IMR-90 (cell line): ENCODE results near the gene RMDN2. TPM values are rescaled to one million over a fixed set of nuclear protein-coding genes. Genes with fewer than 3 reads are reported as not detected.

Source experiments
- ATAC-seq: fragments of 200-7000 bp; cut with Tn5 transposase; 2 replicates; pipeline ENCODE4 v1.9.1; 2020; ENCODE audit warnings: low read depth, mild to moderate bottlenecking, moderate library complexity
- Bru-seq: library from RNA; stranded (reverse); fragments of 400-500 nt; gene quantifications from one replicate; lab custom pipeline; 2021; lab: Mats Ljungman, UMichigan
- BruChase-seq, 2 experiments: library from RNA; stranded (reverse); fragments of 400-500 nt; gene quantifications; one replicate each; lab custom pipeline; 2021; lab: Mats Ljungman, UMichigan
- BruUV-seq: library from RNA; stranded (reverse); fragments of 400-500 nt; replicated peaks from 2 replicates; lab custom pipeline; 2021; lab: Mats Ljungman, UMichigan
- CTCF ChIA-PET: fragments of 300-600 bp; formaldehyde crosslinking; extraction: SDS; loops from one replicate; lab custom pipeline; 2021; ENCODE audit warnings: antibody characterized with exemption; lab: Yijun Ruan, JAX
- POLR2A ChIA-PET: fragments of 300-600 bp; sonication (Branson Sonifier 250); formaldehyde crosslinking; loops from one replicate; lab custom pipeline; 2022; ENCODE audit warnings: antibody characterized with exemption; ENCODE audit not compliant: unreplicated experiment; lab: Charles Lee
- DNase-seq: peaks from one replicate; pipeline ENCODE4 v3.0.0; 2013
- H2AFZ ChIP-seq: replicated peaks from 2 replicates; pipeline ENCODE3; 2013; ENCODE audit warnings: low read length, mild to moderate bottlenecking; ENCODE audit not compliant: poor library complexity
- H2AK5ac ChIP-seq: 2 replicates; pipeline ENCODE4 v1.6.1; 2013; ENCODE audit warnings: low read depth, low read length, inconsistent platforms
- H2AK9ac ChIP-seq: replicated peaks from 2 replicates; pipeline ENCODE3; 2013; ENCODE audit warnings: mild to moderate bottlenecking, low read depth, low read length, moderate library complexity; ENCODE audit not compliant: poor library complexity
- H2BK120ac ChIP-seq: 2 replicates; pipeline ENCODE4 v1.6.1; 2013; ENCODE audit warnings: low read depth, low read length, inconsistent platforms
- H2BK15ac ChIP-seq: 3 replicates; pipeline ENCODE4 v1.6.1; 2013; ENCODE audit warnings: low read depth, low read length, inconsistent platforms
- H2BK20ac ChIP-seq: 2 replicates; pipeline ENCODE4 v1.6.1; 2013; ENCODE audit warnings: low read depth, mild to moderate bottlenecking, inconsistent platforms, low read length, moderate library complexity
- H2BK5ac ChIP-seq: 2 replicates; pipeline ENCODE4 v1.6.1; 2013; ENCODE audit warnings: mild to moderate bottlenecking, low read depth, low read length, inconsistent platforms; ENCODE audit not compliant: poor library complexity, severe bottlenecking
- H3K14ac ChIP-seq: replicated peaks from 2 replicates; pipeline ENCODE4 v1.6.1; 2013; ENCODE audit warnings: low read depth, low read length, inconsistent platforms
- H3K18ac ChIP-seq: 2 replicates; pipeline ENCODE4 v1.6.1; 2013; ENCODE audit warnings: low read depth, low read length, control low read depth
- H3K23ac ChIP-seq: 2 replicates; pipeline ENCODE4 v1.6.1; 2013; ENCODE audit warnings: low read depth, low read length, inconsistent platforms
- H3K27ac ChIP-seq: 2 replicates; pipeline ENCODE4 v1.5.1; 2013; ENCODE audit warnings: mild to moderate bottlenecking, control low read depth, low read length; ENCODE audit not compliant: insufficient read depth
- H3K27me3 ChIP-seq: 2 replicates; pipeline ENCODE4 v1.6.1; 2013; ENCODE audit warnings: low read length; ENCODE audit not compliant: control insufficient read depth, insufficient read depth
- H3K36me3 ChIP-seq: 2 replicates; pipeline ENCODE4 v1.6.1; 2013; ENCODE audit warnings: low read length, mixed read lengths; ENCODE audit not compliant: control insufficient read depth, insufficient read depth
- H3K4ac ChIP-seq: 2 replicates; pipeline ENCODE4 v1.6.1; 2013; ENCODE audit warnings: low read depth, low read length, inconsistent platforms
- H3K4me1 ChIP-seq: 2 replicates; pipeline ENCODE4 v1.6.1; 2013; ENCODE audit warnings: low read length, mixed read lengths; ENCODE audit not compliant: control insufficient read depth, insufficient read depth
- H3K4me2 ChIP-seq: 2 replicates; pipeline ENCODE4 v1.6.1; 2013; ENCODE audit warnings: low read depth, mild to moderate bottlenecking, control low read depth, low read length, moderate library complexity
- H3K4me3 ChIP-seq: 2 replicates; pipeline ENCODE4 v1.5.1; 2013; ENCODE audit warnings: low read depth, mild to moderate bottlenecking, control low read depth, low read length, moderate library complexity; ENCODE audit not compliant: insufficient read depth
- H3K56ac ChIP-seq: 2 replicates; pipeline ENCODE4 v1.6.1; 2013; ENCODE audit warnings: low read length, inconsistent platforms; ENCODE audit not compliant: insufficient read depth; ENCODE audit errors: extremely low read depth
- H3K79me1 ChIP-seq, 2 experiments: 2 replicates each; pipeline ENCODE4 v1.6.1; 2013; ENCODE audit warnings: low read length in 2 of 2, inconsistent platforms in 1 of 2, low read depth in 1 of 2
- H3K9ac ChIP-seq: 2 replicates; pipeline ENCODE4 v1.6.1; 2013; ENCODE audit warnings: low read depth, low read length, control low read depth
- H3K9me1 ChIP-seq: 2 replicates; pipeline ENCODE4 v1.6.1; 2013; ENCODE audit warnings: low read length, inconsistent platforms; ENCODE audit not compliant: insufficient read depth
- H3K9me3 ChIP-seq: 2 replicates; pipeline ENCODE4 v1.6.1; 2013; ENCODE audit warnings: low read length; ENCODE audit not compliant: control insufficient read depth, insufficient read depth
- H4K20me1 ChIP-seq: 2 replicates; pipeline ENCODE4 v1.6.1; 2013; ENCODE audit warnings: low read length, inconsistent platforms; ENCODE audit not compliant: insufficient read depth
- H4K5ac ChIP-seq: 2 replicates; pipeline ENCODE4 v1.6.1; 2013; ENCODE audit warnings: mild to moderate bottlenecking, low read depth, low read length, control low read depth
- H4K8ac ChIP-seq, 2 experiments: 2 replicates each; pipeline ENCODE4 v1.6.1; 2013; ENCODE audit warnings: low read depth in 2 of 2, low read length in 2 of 2, control low read depth in 1 of 2, inconsistent platforms in 1 of 2
- H4K91ac ChIP-seq: 2 replicates; pipeline ENCODE4 v1.6.1; 2013; ENCODE audit warnings: low read depth, low read length, inconsistent platforms; ENCODE audit not compliant: insufficient read depth
- BHLHE40 ChIP-seq: fragments of 150-350 bp; IDR thresholded peaks from 2 replicates; pipeline ENCODE4 v1.6.1; 2016; ENCODE audit warnings: mild to moderate bottlenecking, low read depth, low read length
- CEBPB ChIP-seq: IDR thresholded peaks from 2 replicates; pipeline ENCODE4 v1.6.1; 2012; ENCODE audit warnings: low read depth, low read length, improper control_type of control experiment
- CHD1 ChIP-seq: IDR thresholded peaks from 2 replicates; pipeline ENCODE4 v1.6.1; 2012; ENCODE audit warnings: low read depth, low read length, improper control_type of control experiment
- MAFK ChIP-seq: IDR thresholded peaks from 2 replicates; pipeline ENCODE4 v1.6.1; 2012; ENCODE audit warnings: low read depth, low read length, improper control_type of control experiment
- MAZ ChIP-seq: IDR thresholded peaks from 2 replicates; pipeline ENCODE4 v1.6.1; 2012; ENCODE audit warnings: low read depth, mild to moderate bottlenecking, low read length, improper control_type of control experiment, moderate library complexity, borderline replicate concordance
- NFE2L2 ChIP-seq: fragments of 150-350 bp; IDR thresholded peaks from 2 replicates; pipeline ENCODE4 v1.6.1; 2016; ENCODE audit warnings: low read depth, mild to moderate bottlenecking, low read length
- POLR2A ChIP-seq: IDR thresholded peaks from 2 replicates; pipeline ENCODE4 v1.6.1; 2012; ENCODE audit warnings: mild to moderate bottlenecking, low read depth, low read length
- USF2 ChIP-seq: fragments of 150-350 bp; IDR thresholded peaks from 2 replicates; pipeline ENCODE4 v1.6.1; 2017; ENCODE audit warnings: mild to moderate bottlenecking, antibody characterized with exemption, low read length, low read depth
- WGBS, 2 experiments: methylation state at CpG; one replicate each; pipeline versions ENCODE4 v1.1.5 to v1.1.7; 2013; ENCODE audit warnings: missing lambda C conversion rate in 2 of 2; ENCODE audit not compliant: insufficient read length in 1 of 2; ENCODE audit errors: extremely low coverage in 2 of 2; 5-methylcytosine and 5-hydroxymethylcytosine counted together
- dilution Hi-C: fragments of 300-500 bp; cut with HindIII; formaldehyde crosslinking; loops from one replicate; pipeline ENCODE4 v1.14.3; 2018; ENCODE audit warnings: low sequenced_read_pairs; ENCODE audit not compliant: unreplicated experiment
- in situ Hi-C: fragments of 300-500 bp; cut with MboI; formaldehyde crosslinking; loops from 3 replicates; pipeline ENCODE4 v1.14.3; 2019; ENCODE audit warnings: low sequenced_read_pairs, inconsistent platforms, mixed read lengths
- intact Hi-C: fragments of 100-400 bp; cut with micrococcal nuclease; formaldehyde crosslinking; loops from 2 replicates; pipeline ENCODE4 v1.10.0; 2022
- long read RNA-seq: library from polyadenylated mRNA; unstranded; transcript quantifications from one replicate; pipeline ENCODE4 v2.0.0, GENCODE V29; 2021; ENCODE audit not compliant: unreplicated experiment
- polyA plus RNA-seq, 3 experiments: library from polyadenylated mRNA; depleted of rRNA; stranded (reverse); fragments of >200 nt; gene quantifications; 2 replicates each; pipeline ENCODE4 v1.2.3, GENCODE V29; 2012; ENCODE audit warnings: low replicate concordance in 1 of 3
- total RNA-seq: library from RNA; depleted of rRNA; stranded (reverse); fragments of >200 nt; gene quantifications from 2 replicates; pipeline ENCODE4 v1.2.3, GENCODE V29; 2012; rRNA removed
- TF ChIP-seq, protein P1 (sequence below): conservative IDR thresholded peaks from 2 replicates; pipeline ENCODE4 v1.5.1; 2012; ENCODE audit warnings: mild to moderate bottlenecking, low read depth, low read length, improper control_type of control experiment
- TF ChIP-seq, protein P2 (sequence below): fragments of 150-350 bp; IDR thresholded peaks from 2 replicates; pipeline ENCODE4 v1.6.1; 2016; ENCODE audit warnings: low read depth, mild to moderate bottlenecking, low read length, moderate library complexity, borderline replicate concordance

The RMDN2 gene
- total RNA-seq: 2.3 and 5.8 TPM in 2 replicates
- 3.0 TPM in 2 replicates for polyA plus RNA-seq (2012; rRNA removed)
- 0.24 and 0.30 TPM in 2 replicates for polyA plus RNA-seq (2012; cell fraction: cytosol; rRNA removed)
- 0.32 and 4.1 TPM in 2 replicates for polyA plus RNA-seq (2012; cell fraction: nucleus; rRNA removed; ENCODE audit: low replicate concordance)
- percentile 54 among the genes with signal in this experiment for Bru-seq, nascent RNA
- BruChase-seq, experiment 1, labeled RNA remaining after a 6-hour chase: percentile 46 among the genes with signal in this experiment
- BruChase-seq, experiment 2, labeled RNA remaining after a 2-hour chase: percentile 47 among the genes with signal in this experiment
- long read RNA-seq, transcript RMDN2-202 (11 exons, 1,381 nt): major isoform, 9 of 17 reads
- long read RNA-seq, partial matches to known transcripts: 3 of 17 reads
- long read RNA-seq, other reads (novel, unspliced or antisense): 5 of 17 reads

GRCh38 chr2:37925063-37925897 lies at the start of gene RMDN2:
Gene RMDN2, plus strand, starts transcription at chr2:37925287. Its CDS starts 3,991 bp downstream, at chr2:37929278.
- peak; percentile 91 for ATAC-seq
- in situ Hi-C loops: no loop called here
- TF ChIP-seq POLR2A (no peak; the same call in 1 of the 2 replicates), BHLHE40 (no peak), MAFK (no peak), CEBPB (peak; percentile 66), USF2 (no peak), MAZ (peak; percentile 86; the same call in 1 of the 2 replicates), CHD1 (no peak), NFE2L2 (no peak)
- TF ChIP-seq, protein P1, sequence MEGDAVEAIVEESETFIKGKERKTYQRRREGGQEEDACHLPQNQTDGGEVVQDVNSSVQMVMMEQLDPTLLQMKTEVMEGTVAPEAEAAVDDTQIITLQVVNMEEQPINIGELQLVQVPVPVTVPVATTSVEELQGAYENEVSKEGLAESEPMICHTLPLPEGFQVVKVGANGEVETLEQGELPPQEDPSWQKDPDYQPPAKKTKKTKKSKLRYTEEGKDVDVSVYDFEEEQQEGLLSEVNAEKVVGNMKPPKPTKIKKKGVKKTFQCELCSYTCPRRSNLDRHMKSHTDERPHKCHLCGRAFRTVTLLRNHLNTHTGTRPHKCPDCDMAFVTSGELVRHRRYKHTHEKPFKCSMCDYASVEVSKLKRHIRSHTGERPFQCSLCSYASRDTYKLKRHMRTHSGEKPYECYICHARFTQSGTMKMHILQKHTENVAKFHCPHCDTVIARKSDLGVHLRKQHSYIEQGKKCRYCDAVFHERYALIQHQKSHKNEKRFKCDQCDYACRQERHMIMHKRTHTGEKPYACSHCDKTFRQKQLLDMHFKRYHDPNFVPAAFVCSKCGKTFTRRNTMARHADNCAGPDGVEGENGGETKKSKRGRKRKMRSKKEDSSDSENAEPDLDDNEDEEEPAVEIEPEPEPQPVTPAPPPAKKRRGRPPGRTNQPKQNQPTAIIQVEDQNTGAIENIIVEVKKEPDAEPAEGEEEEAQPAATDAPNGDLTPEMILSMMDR: 0 out of 2 replicates have a peak, but pooled peaks have one; percentile 0
- TF ChIP-seq, protein P2, sequence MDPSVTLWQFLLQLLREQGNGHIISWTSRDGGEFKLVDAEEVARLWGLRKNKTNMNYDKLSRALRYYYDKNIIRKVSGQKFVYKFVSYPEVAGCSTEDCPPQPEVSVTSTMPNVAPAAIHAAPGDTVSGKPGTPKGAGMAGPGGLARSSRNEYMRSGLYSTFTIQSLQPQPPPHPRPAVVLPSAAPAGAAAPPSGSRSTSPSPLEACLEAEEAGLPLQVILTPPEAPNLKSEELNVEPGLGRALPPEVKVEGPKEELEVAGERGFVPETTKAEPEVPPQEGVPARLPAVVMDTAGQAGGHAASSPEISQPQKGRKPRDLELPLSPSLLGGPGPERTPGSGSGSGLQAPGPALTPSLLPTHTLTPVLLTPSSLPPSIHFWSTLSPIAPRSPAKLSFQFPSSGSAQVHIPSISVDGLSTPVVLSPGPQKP: no peak

More at GRCh38 chr2:37925063-37925897, at the start of gene RMDN2:
- no TSS peak for BruUV-seq
- Histone ChIP-seq H3K18ac (peak within 1 kb of the TSS; percentile 90), H3K36me3 (no peaks in the 10 kb centered on the region; the same call in 1 of the 2 replicates), H2AFZ (peak within 1 kb of the TSS; percentile 99), H4K20me1 (no peaks in the 10 kb centered on the region), H2BK120ac (peak within 1 kb of the TSS; percentile 84), H2BK5ac (peak within 1 kb of the TSS; percentile 96), H3K4ac (peak within 1 kb of the TSS; percentile 98), H3K9ac (peak within 1 kb of the TSS; percentile 88), H3K9me1 (0 out of 2 replicates have a peak, but pooled peaks cover 3% of the 10 kb centered on the region), H3K9me3 (no peaks in the 10 kb centered on the region), H3K14ac (peak within 1 kb of the TSS; percentile 99), H2BK15ac (peak within 1 kb of the TSS; percentile 82; the same call in 2 of the 3 replicates), H3K79me1 (peaks cover 7 to 21% of the 10 kb centered on the region in 2 experiments; a peak in 3 of 4 replicates), H4K5ac (peak within 1 kb of the TSS; percentile 97), H2AK5ac (peak within 1 kb of the TSS; percentile 41), H3K4me1 (peaks cover 2% of the 10 kb centered on the region; the same call in 1 of the 2 replicates), H3K23ac (peak within 1 kb of the TSS; percentile 96), H3K56ac (peak within 1 kb of the TSS; percentile 87), H3K4me2 (peak within 1 kb of the TSS; percentile 98), H2BK20ac (0 out of 2 replicates have a peak within 1 kb of the TSS, but pooled peaks have one; percentile 27), H3K4me3 (peak within 1 kb of the TSS; percentile 83), H4K91ac (peak within 1 kb of the TSS; percentile 93), H2AK9ac (peak within 1 kb of the TSS; percentile 97), H3K27me3 (no peaks in the 10 kb centered on the region), H3K27ac (peak within 1 kb of the TSS; percentile 91), H4K8ac (peak within 1 kb of the TSS; percentile 97 to 98)
- CTCF ChIA-PET: no interaction called here
- dilution Hi-C loops (no loop called here), intact Hi-C loops (loop anchor here (1.0 kb wide), 1 partner anchor 349 kb away; no protein-coding TSS in a partner anchor)
- DNase-seq: peak; percentile 90
- WGBS, 2 experiments: 0% methylated on average over 18 of the region's 79 CpGs; no CpG with 5 or more reads in 1 of the 2 experiments
- POLR2A ChIA-PET: no interaction called here
